Limb (tissue), 2 donors: ENCODE measurements around the gene RCCD1.
A peak's percentile ranks its signal among the peaks of the same experiment; 100 is the strongest.

Experiments used
- DNase-seq, 2 donors: peaks; one replicate each; pipeline ENCODE4 v3.0.0-alpha.2; 2016; ENCODE audit errors: extremely low spot score in 2 of 2

RCCD1 gene

DNA sequence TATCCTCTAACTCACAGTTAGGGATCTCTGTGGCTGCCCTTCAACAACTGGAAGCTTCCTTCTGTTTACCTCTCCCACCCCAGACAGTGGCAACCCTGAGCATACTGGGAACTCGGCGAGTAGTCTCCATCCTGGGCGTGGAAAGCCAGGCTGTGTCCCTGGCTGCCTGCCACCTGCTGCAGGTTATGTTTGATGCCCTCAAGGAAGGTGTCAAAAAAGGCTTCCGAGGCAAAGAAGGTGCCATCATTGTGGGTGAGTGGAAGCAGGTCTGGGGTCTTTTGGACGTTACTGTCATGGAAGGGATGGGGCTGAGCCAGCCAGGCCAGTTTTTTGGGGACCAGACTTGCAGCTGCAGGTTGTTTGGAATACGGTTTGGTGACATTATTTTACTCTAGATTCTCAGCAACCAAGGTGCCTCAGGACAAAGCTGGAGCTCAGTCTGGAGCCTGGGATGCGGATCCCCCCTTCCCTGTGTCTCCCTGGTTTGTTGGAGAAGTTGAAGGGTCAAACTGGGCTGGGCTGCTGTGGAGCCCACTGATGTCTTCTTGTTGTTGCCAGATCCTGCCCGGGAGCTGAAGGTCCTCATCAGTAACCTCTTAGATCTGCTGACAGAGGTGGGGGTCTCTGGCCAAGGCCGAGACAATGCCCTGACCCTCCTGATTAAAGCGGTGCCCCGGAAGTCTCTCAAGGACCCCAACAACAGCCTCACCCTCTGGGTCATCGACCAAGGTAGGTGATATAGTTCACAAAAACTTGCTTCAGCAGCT lies 12.1 kb upstream of the RCCD1 start:
- DNase-seq = no peak

DNA sequence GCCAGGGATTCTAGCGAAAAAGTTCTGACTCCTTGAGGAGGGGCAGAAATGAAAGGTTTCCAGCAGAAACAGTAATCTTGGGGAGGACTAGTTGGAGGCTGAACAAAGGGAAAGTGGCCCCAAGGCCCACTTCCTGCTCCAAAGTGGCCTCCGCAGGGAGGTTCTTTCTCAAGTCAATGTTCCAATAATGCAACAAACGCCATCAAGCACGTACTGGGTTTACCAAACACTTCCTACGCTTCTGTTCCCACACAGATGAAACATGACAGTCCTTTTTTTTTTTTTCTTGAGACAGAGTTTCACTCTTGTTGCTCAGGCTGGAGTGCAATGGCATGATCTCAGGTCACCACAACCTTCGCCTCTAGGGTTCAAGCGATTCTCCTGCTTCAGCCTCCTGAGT lies 9.6 kb upstream of the RCCD1 start:
- no peak for DNase-seq

DNA sequence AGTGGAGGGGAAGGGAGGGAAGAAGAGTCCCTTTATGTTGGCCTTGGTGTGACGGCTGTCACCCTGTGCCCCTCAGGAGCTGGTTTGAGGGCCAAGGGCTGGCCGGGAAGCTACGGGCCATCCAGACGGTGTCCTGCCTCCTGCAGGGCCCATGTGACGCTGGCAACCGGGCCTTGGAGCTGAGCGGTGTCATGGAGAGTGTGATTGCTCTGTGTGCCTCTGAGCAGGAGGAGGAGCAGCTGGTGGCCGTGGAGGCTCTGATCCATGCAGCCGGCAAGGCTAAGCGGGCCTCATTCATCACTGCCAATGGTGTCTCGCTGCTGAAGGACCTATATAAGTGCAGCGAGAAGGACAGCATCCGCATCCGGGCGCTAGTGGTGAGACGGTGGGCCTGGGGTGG lies 8.1 kb upstream of the RCCD1 start:
- DNase-seq = no peak

DNA sequence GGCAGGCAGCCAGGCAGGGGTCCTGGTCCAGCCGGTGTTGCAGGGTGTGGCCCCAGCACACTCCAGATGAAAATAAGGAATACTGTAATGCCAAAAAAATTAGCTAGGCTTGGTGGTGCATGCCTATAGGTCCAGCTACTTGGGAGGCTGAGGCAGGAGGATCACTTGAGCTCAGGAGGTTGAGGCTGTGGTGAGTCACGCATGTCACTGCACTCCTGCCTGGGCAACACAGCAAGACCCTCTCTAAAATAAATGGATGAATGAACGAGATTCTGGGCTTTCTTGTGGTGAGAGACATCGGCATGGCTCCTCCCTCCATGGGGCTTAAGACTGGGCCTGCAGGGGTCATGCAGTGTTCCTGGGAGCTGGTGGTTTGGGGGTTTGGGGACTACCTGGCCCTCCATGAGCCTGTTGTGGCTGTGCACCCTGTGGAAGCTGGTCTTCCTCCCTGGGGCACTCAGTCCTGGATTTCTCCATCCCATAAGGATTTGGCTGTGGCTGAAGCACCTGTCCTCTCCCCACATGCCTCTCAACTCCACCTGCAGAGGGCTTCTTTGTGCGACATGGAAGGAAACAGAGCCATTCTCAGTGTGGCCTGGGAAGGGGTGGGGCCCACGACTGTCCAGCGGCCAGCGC lies 7.6 kb upstream of the RCCD1 start:
- DNase-seq = no peak

DNA sequence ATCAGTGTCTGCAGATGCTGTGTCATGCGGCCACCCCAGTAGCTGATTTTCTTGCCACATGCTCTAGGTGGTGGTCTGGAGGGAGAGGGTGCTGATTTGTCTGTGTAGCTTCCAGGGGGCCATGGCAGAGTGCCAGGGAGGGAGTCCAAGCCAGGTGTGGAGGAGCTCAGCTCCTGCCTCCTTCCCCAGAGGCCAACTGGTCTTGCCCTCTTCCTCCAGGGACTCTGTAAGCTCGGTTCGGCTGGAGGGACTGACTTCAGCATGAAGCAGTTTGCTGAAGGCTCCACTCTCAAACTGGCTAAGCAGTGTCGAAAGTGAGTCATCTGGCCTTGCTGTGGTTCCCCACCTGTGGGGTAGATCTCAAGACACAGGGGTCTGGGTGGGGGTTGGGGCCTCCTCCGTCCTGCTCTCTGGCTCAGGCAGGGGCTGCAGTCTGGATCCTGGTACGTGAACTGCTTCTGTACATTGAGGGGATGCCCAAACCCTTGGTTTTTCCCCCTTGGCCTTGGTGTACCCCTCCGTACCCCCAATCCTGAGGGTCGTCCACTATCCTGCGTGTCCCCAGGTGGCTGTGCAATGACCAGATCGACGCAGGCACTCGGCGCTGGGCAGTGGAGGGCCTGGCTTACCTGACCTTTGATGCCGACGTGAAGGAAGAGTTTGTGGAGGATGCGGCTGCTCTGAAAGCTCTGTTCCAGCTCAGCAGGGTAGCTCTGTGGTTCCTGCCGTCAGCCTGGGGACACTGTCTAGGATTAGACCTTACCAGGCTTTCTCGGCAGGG lies 6.9 kb upstream of the RCCD1 start:
- DNase-seq = no peak

DNA sequence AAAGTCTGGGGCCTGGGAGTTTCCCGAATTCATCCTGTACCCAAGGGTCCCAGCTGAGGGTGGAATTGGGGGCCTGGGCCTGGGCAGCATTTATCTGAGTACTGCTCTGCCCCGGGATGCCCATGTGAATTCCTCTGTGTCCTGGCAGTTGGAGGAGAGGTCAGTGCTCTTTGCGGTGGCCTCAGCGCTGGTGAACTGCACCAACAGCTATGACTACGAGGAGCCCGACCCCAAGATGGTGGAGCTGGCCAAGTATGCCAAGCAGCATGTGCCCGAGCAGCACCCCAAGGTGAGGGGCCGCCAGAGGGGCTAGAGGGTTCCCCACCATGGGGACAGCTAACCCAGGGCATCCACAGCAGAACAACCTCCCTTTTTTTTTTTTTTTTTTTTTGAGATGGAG lies 6.2 kb upstream of the RCCD1 start:
- DNase-seq = no peak

DNA sequence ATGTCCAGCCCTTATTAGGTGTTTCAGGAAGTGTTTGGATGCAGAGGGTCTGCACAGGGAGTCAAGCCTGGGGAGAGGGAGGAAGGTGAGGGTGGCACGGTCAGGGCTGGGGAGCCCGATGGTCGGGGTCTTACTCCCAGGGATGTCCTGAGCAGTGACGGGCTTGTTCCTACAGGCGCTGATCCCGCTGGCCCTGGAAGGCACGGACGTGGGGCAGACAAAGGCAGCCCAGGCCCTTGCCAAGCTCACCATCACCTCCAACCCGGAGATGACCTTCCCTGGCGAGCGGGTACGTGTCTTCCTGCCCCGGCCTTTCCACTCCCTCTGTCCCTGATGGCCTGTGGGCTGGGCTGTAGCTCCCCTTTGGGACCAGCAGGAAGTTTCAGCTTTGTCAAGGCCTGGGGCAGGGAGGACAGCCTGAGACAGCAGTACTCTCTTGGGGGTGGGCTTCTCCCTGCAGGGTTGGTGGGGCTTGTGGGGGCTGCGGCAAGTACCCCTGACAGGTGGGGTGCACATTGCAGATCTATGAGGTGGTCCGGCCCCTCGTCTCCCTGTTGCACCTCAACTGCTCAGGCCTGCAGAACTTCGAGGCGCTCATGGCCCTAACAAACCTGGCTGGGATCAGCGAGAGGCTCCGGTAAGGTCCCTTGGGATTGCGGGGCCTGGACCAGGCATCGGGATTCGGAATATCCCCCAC lies 4.6 kb upstream of the RCCD1 start:
- DNase-seq = no peak

DNA sequence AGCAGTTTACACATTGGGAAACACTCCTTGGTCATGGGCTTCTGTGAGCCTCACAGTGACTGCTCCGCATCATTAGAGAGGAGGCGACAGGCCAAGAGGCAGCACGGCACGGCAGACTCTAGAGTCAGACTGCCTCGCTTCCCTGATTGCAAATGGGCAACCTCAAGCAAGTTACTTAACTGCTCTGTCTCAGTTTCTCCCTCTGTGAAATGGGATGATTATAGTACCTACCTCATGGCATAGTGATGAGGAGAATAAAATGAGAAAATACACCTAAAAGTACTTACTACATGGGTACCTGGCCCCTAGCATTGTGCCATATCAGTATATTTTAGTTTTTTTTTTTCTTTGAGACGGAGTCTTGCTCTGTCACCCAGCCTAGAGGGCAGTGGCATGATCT lies 4.0 kb upstream of the RCCD1 start:
- DNase-seq = no peak

DNA sequence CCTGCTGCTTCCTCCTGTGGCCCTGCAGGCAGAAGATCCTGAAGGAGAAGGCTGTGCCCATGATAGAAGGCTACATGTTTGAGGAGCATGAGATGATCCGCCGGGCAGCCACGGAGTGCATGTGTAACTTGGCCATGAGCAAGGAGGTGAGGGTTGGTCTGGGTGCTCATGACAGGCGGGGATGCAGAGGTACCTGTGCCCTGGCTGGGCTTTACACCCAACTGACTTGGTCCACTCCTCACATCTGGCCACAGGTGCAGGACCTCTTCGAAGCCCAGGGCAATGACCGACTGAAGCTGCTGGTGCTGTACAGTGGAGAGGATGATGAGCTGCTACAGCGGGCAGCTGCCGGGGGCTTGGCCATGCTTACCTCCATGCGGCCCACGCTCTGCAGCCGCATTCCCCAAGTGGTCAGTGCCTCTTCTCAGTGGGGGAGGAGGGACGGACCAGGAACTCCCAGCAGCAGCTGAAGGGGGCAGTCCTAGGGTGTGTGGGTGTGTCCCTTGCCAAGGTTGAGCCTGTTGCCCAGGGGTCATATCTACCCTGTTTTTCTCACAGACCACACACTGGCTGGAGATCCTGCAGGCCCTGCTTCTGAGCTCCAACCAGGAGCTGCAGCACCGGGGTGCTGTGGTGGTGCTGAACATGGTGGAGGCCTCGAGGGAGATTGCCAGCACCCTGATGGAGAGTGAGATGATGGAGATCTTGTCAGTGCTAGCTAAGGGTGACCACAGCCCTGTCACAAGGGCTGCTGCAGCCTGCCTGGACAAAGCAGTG lies 1.6 kb upstream of the RCCD1 start:
- DNase-seq = no peak

DNA sequence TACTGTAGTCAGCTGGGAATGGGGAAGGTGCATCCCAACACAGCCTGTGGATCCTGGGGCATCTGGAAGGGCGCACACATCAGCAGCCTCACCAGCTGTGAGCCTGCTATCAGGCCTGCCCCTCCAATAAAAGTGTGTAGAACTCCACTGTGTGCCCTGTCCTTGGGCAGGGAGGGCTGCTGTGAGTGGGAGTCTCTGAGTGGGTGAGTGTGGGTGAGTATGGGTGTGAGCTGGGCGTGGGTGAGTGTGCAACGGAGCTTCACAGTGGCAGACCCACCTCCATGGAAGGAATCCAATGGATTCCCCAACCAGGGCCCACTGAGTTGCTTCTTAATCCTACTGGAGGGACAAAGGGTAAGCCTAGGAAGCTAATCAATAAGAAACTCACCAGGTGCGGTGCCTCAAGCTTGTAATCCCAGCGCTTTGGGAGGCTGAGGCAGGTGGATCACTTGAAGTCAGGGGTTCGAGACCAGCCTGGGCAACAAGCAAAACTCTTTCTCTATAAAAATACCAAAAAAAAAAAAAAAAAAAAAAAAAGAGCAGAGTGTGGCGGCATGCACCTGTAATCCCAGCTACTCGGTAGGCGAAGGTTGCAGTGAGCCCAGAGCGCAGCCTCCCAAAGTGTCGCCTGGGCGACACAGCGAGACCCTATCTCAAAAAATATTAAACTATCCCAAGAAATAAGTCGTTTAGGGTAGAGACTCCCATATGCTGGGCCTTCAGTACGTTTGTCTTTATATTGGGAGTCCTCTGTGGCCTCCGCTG lies 555 bp upstream of the RCCD1 start:
- DNase-seq = no peak

DNA sequence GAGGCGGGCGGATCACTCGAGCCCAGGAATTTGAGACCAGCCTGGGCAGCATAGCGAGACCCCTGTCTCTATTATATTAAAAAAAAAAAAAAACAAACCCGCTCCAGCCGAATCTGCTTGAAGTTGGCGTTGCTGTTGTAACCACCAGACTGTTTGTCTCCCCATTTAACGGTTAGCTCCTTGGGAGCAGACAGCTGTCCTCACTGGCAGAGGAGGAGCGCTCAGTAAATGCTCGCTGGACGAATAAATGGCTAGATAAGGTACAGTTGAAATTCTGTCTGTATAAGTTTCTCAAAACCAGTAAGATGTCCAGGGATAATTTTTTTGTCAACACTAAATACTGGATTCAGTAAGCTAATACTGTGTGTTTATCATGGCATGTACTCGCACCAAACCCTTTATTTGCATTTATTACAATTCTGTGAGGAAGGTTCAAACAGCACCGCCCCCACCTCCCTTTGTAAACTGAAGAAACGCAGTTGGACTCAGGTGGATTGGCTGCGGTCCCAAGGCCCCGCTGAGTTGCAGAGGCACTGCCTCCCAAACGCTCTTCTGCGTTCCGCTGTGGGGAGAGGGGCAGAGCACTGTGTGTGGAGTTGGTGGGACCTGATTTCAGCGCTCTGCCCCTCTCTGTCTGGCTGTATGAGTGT lies 1.1 kb downstream of the RCCD1 start:
- DNase-seq = no peak

DNA sequence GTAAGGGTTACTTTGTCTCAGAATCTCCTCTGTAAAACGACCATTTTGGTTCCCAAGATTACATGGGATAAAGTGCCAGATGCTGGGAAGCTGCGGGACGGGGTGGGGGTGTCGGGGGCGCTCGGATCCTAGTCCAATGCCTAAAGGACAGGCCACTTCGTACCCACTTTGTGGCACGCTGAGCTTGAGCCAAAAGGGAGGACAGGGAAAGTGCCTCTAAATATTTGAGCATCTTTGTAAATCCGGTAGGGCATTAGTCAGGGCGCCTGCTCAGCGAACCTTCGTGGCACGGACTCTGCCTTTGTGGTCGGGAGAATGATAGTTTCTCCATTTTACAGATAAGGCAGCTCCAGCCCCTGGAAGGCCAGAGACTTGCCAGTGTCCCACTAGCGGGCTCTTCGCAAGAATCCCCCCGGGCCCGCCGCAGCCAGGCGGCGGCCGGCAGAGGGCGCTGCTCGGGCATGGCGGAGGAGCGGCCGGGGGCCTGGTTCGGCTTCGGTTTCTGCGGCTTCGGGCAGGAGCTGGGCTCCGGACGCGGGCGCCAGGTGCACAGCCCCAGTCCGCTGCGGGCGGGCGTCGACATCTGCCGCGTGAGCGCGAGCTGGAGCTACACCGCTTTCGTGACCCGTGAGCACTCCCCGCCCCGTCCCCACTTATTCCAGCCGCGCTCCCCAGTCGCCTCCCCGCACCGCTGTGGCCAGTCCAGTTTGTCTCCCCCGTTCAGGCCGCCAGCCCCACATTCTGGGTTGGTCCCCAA lies 1.8 kb downstream of the RCCD1 start:
- peak; percentile 72 to 93 for DNase-seq

DNA sequence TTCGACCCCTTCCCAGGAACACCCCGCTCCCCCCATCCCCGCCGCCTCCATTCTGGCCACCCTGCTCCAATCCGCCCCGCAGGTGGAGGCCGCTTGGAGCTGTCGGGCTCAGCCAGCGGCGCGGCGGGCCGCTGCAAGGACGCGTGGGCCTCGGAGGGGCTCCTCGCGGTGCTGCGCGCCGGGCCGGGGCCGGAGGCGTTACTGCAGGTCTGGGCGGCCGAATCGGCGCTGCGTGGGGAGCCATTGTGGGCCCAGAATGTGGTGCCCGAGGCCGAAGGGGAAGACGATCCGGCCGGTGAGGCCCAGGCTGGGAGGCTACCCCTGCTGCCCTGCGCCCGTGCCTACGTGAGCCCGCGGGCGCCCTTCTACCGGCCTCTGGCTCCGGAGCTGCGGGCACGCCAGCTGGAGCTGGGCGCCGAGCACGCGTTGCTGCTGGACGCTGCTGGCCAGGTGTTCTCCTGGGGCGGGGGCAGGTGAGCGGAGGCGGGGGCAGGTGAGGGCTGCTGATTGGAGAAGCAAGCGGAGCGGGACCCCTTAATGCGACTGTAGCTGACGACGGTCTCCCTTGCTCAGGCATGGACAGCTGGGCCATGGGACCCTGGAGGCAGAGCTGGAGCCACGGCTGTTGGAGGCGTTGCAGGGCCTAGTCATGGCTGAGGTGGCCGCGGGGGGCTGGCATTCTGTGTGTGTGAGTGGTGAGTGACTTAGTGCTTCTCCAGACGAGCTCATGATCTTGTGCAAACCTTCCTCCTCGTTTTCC lies 2.5 kb downstream of the RCCD1 start:
- DNase-seq = peak; percentile 1 to 60

DNA sequence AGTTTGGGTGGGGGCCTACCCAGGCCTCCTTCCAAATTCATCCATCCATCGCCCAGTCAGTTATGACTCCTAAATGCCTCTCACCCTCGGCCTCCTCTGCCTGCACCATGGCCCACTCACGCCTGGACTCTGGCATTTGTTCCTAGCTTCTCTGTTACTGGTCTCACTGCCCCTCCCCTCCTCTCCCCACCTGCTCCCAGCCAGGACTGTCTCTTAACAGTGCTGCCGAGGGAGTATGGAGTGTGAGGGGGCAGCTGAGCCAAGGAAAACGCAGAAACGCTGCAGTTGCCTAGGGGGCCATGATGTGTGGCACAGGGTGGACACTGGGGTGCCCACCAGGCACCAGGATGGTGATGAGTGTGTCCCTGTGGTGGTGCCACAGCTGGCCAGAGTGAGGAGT lies 3.1 kb downstream of the RCCD1 start:
- DNase-seq = no peak

DNA sequence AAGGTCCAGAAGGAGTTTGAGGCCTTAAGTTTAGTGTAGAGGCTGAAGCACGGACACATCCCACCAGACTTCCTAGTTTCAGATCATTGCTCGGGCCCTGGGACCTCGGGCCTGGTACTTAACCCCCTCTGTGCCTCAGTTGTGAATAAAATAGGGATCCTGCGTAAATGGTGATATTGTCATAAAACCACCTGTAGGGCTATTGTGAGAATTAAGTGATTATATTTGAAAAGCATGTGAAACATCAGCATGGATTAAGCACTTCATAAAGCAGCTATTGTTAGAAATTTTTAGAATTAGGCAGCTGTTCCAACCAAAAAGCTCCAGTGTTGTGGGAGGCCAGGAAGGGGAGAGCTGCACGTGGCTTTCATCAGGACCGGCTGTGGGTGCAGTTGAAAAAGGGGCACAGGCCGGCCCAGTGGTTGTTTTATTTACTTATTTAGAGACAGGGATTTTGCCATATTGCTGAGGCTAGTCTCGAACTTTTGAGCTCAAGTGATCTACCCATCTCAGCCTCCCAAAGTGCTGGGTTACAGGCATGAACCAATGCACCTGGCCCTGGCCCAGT lies 4.4 kb downstream of the RCCD1 start:
- peak in 1 of 2 donors; percentile 1 for DNase-seq

DNA sequence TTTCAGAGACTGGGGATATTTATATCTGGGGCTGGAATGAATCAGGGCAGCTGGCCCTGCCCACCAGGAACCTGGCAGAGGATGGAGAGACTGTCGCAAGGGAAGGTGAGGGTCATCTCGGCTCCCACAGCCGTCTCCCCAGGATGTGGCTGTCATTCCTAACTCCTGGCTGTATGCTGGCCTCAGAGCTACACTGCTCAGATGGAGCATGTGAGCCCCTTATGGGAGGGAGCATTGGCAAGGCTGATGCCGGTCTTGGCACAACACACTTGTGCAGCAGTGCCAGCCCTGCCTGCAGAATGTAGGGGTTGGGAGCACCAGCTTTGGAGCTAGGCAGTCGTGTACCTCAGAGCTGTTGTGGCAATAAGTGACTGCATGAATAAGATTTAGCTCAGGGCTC lies 5.2 kb downstream of the RCCD1 start:
- peak in 1 of 2 donors; percentile 37 for DNase-seq

DNA sequence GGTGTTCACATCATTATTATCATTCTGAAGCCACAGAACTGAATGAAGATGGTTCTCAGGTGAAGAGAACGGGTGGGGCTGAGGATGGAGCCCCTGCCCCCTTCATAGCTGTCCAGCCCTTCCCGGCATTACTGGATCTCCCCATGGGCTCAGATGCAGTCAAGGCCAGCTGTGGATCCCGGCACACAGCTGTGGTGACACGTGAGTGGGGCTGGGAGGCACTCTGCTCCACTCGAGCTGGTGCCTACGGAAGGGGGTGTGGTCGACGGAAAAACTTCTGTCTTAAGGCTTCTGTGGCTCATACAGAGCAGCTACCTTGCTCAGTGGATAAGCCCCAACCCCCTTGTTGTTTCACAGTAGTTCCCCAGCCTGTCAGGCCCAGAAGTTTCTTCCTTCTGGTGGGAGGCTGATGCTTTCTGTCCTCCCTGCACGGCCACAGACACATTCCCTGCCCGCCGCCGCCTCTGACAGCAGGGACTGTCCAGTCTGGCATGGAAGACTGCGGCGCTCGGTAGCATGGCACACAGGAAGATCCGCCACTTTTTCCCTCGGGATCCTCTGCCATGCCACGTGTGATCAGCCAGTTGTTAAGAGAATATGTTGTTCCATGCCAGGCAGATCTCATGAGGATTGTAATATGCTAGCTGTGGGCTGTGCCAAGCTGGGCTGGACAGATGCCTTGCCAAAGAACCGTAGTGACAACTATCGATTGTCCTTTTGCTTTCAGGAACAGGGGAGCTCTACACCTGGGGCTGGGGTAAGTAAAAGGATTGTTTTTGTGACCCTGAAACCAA lies 5.8 kb downstream of the RCCD1 start:
- DNase-seq = no peak
